HCT116 (cell line): ENCODE data around the gene ZFYVE1. TPM values are rescaled to one million over a fixed set of nuclear protein-coding genes. Genes with fewer than 3 reads are reported as not detected.
A peak's percentile ranks its signal among the peaks of the same experiment; 100 is the strongest.

Experiments used
- ATAC-seq: fragments of 200-7000 bp; cut with Tn5 transposase; 2 replicates; pipeline ENCODE4 v1.9.1; 2020; ENCODE audit warnings: mild to moderate bottlenecking, moderate library complexity
- BruUV-seq: library from RNA; stranded (reverse); fragments of 400-500 nt; replicated peaks from 2 replicates; lab custom pipeline; 2021; lab: Mats Ljungman, UMichigan
- CTCF ChIA-PET: fragments of 300-600 bp; sonication (Branson Sonifier 250); formaldehyde crosslinking; loops from one replicate; lab custom pipeline; 2021; ENCODE audit warnings: antibody characterized with exemption; lab: Charles Lee
- POLR2A ChIA-PET: fragments of 300-600, 350-600 bp; sonication (Branson Sonifier 250); formaldehyde crosslinking; loops from one replicate; lab custom pipeline; 2021; ENCODE audit warnings: antibody characterized with exemption; lab: Charles Lee
- RAD21 ChIA-PET, 2 experiments: fragments of 300-600 bp; sonication (Branson Sonifier 250); formaldehyde crosslinking; loops; one replicate each; lab custom pipeline; 2023; ENCODE audit warnings: low total read pairs in 2 of 2; ENCODE audit not compliant: uncharacterized antibody in 2 of 2, unreplicated experiment in 2 of 2, low non-redundant PET in 1 of 2; lab: Charles Lee
- DNase-seq: peaks from one replicate; pipeline ENCODE4 v3.0.0-alpha.2; 2010; ENCODE audit warnings: low read depth, low spot score
- H2AFZ ChIP-seq: fragments of 200-600 bp; shearing (Covaris generic), sonication (generic); 2 replicates; pipeline ENCODE4 v1.6.1; 2017; ENCODE audit warnings: low read depth, mixed run types, mixed read lengths, antibody characterized with exemption, low read length; ENCODE audit not compliant: poor library complexity, severe bottlenecking
- H3K27ac ChIP-seq: 2 replicates; pipeline ENCODE4 v1.5.1; 2012; ENCODE audit warnings: low read depth, low read length
- H3K27me3 ChIP-seq: fragments of 200-600 bp; sonication (generic); 2 replicates; pipeline ENCODE4 v1.6.1; 2016; ENCODE audit warnings: mixed run types, low read length, mixed read lengths; ENCODE audit not compliant: insufficient read depth
- H3K36me3 ChIP-seq, 2 experiments: fragments of 200-500 bp in 1 of 2; fragments of 200-600 bp in 1 of 2; sonication (Bioruptor generic) in 1 of 2; sonication (generic) in 1 of 2; 2 replicates each; pipeline versions ENCODE4 v1.5.1 to v1.6.1; 2014 to 2016; ENCODE audit warnings: low read length in 2 of 2, inconsistent platforms in 1 of 2, mixed read lengths in 1 of 2, mixed run types in 1 of 2; ENCODE audit not compliant: insufficient read depth in 2 of 2, control insufficient read depth in 1 of 2
- H3K4me1 ChIP-seq, 2 experiments: fragments of 200-600 bp in 1 of 2; sonication (generic) in 1 of 2; 2 replicates each; pipeline versions ENCODE4 v1.5.1 to v1.6.1; 2012 to 2017; ENCODE audit warnings: low read length in 2 of 2, inconsistent platforms in 1 of 2, mild to moderate bottlenecking in 1 of 2, mixed read lengths in 1 of 2, mixed run types in 1 of 2, moderate library complexity in 1 of 2; ENCODE audit not compliant: insufficient read depth in 2 of 2, control insufficient read depth in 1 of 2
- H3K4me2 ChIP-seq: fragments of 200-600 bp; sonication (generic); 2 replicates; pipeline ENCODE4 v1.6.1; 2017; ENCODE audit warnings: mixed run types, low read length, mixed read lengths
- H3K4me3 ChIP-seq, 2 experiments: fragments of 200-600 bp in 1 of 2; sonication (generic) in 1 of 2; replicated peaks in 1 of 2; 2 replicates each; pipeline ENCODE4 v1.5.1; 2011 to 2016; ENCODE audit warnings: low read length in 2 of 2, control low read depth in 1 of 2, low read depth in 1 of 2, mild to moderate bottlenecking in 1 of 2, mixed read lengths in 1 of 2, mixed run types in 1 of 2
- H3K79me2 ChIP-seq: fragments of 200-600 bp; sonication (generic); 2 replicates; pipeline ENCODE4 v1.6.1; 2017; ENCODE audit warnings: mild to moderate bottlenecking, mixed run types, low read length, moderate library complexity, mixed read lengths; ENCODE audit not compliant: insufficient read depth
- H3K9ac ChIP-seq: fragments of 200-600 bp; sonication (generic); 2 replicates; pipeline ENCODE4 v1.6.1; 2016; ENCODE audit warnings: low read length, mixed read lengths
- H3K9me2 ChIP-seq: fragments of 200-600 bp; sonication (generic), shearing (Covaris generic); 2 replicates; pipeline ENCODE4 v1.6.1; 2017; ENCODE audit warnings: mixed run types, mild to moderate bottlenecking, moderate library complexity; ENCODE audit not compliant: insufficient read depth
- H3K9me3 ChIP-seq, 2 experiments: fragments of 200-500 bp in 1 of 2; fragments of 200-600 bp in 1 of 2; sonication (Bioruptor generic) in 1 of 2; sonication (generic) in 1 of 2; 2 replicates each; pipeline ENCODE4 v1.6.1; 2014 to 2017; ENCODE audit warnings: low read length in 2 of 2, mixed read lengths in 2 of 2, inconsistent platforms in 1 of 2, low read depth in 1 of 2, mild to moderate bottlenecking in 1 of 2, mixed run types in 1 of 2, moderate library complexity in 1 of 2; ENCODE audit not compliant: control insufficient read depth in 1 of 2, insufficient read depth in 1 of 2
- H4K20me1 ChIP-seq: fragments of 200-600 bp; sonication (generic), shearing (Covaris generic); 2 replicates; pipeline ENCODE4 v1.6.1; 2017; ENCODE audit warnings: mixed run types, mild to moderate bottlenecking, moderate library complexity; ENCODE audit not compliant: insufficient read depth
- CTCF ChIP-seq, 3 experiments: fragments of 200-600 bp in 1 of 3; sonication (generic) in 1 of 3; IDR thresholded peaks in 2 of 3; conservative IDR thresholded peaks in 1 of 3; 2 replicates each; pipeline ENCODE4 v1.5.1; 2012 to 2017; ENCODE audit warnings: low read depth in 2 of 3, low read length in 2 of 3, antibody characterized with exemption in 1 of 3, borderline replicate concordance in 1 of 3, control low read depth in 1 of 3, mild to moderate bottlenecking in 1 of 3, mixed read lengths in 1 of 3, mixed run types in 1 of 3, moderate library complexity in 1 of 3; ENCODE audit not compliant: insufficient read depth in 1 of 3
- EZH2 ChIP-seq: fragments of 200-600 bp; sonication (generic); IDR thresholded peaks from 2 replicates; pipeline ENCODE4 v1.6.1; 2017; ENCODE audit warnings: antibody characterized with exemption, mixed run types
- EZH2phosphoT487 ChIP-seq: fragments of 200-600 bp; IDR thresholded peaks from 2 replicates; pipeline ENCODE4 v1.6.1; 2018; ENCODE audit warnings: antibody characterized with exemption, borderline replicate concordance
- FOSL1 ChIP-seq: IDR thresholded peaks from 2 replicates; pipeline ENCODE4 v1.6.1; 2012; ENCODE audit warnings: low read depth
- POLR2A ChIP-seq: IDR thresholded peaks from 2 replicates; pipeline ENCODE4 v1.7.0; 2011; ENCODE audit warnings: borderline replicate concordance; ENCODE audit not compliant: insufficient read depth, insufficient read length; ENCODE audit errors: extremely low read depth
- POLR2AphosphoS5 ChIP-seq: IDR thresholded peaks from 2 replicates; pipeline ENCODE4 v1.6.1; 2011; ENCODE audit warnings: mild to moderate bottlenecking, low read depth, low read length, moderate library complexity
- SRF ChIP-seq: IDR thresholded peaks from 2 replicates; pipeline ENCODE4 v1.6.1; 2012; ENCODE audit warnings: low read depth
- YY1 ChIP-seq: IDR thresholded peaks from 2 replicates; pipeline ENCODE4 v1.6.1; 2011; ENCODE audit warnings: low read length, low read depth, moderate library complexity, mild to moderate bottlenecking; ENCODE audit not compliant: insufficient replicate concordance; ENCODE audit errors: extremely low read depth
- ZBTB33 ChIP-seq: IDR thresholded peaks from 2 replicates; pipeline ENCODE4 v1.6.1; 2011; ENCODE audit warnings: mild to moderate bottlenecking, low read length, moderate library complexity; ENCODE audit not compliant: insufficient replicate concordance; ENCODE audit errors: extremely low read depth
- ZFX ChIP-seq: fragments of 450-650 bp; IDR thresholded peaks from 2 replicates; pipeline ENCODE4 v1.6.1; 2017
- intact Hi-C: fragments of 100-400 bp; cut with micrococcal nuclease; formaldehyde crosslinking; loops from 2 replicates; pipeline ENCODE4 v1.10.0; 2022
- total RNA-seq: library from RNA; stranded (reverse); gene quantifications from one replicate; pipeline ENCODE4 v1.2.1, GENCODE V29; 2021; ENCODE audit not compliant: unreplicated experiment
- TF ChIP-seq, protein P1 (sequence below): IDR thresholded peaks from 2 replicates; pipeline ENCODE4 v1.6.1; 2012; ENCODE audit warnings: low read depth
- TF ChIP-seq, protein P2 (sequence below): IDR thresholded peaks from 2 replicates; pipeline ENCODE4 v1.6.1; 2012

ZFYVE1 gene
- total RNA-seq, 1 experiment from 2014 or later, result 7.7 TPM

GRCh38 chr14:72996916-72997315 is 30.0 kb downstream of the ZFYVE1 start:
- Histone ChIP-seq H3K27me3 (no peaks in the 10 kb centered on the region), H3K9ac (no peak overlapping the region), H3K4me3 (no peak overlapping the region), H3K9me2 (no peaks in the 10 kb centered on the region), H3K79me2 (no peaks in the 10 kb centered on the region), H2AFZ (no peak overlapping the region), H4K20me1 (no peaks in the 10 kb centered on the region), H3K27ac (no peak overlapping the region), H3K36me3 (peaks cover 0 to 6% of the 10 kb centered on the region in 2 experiments; a peak in 2 of 4 replicates), H3K9me3 (no peaks in the 10 kb centered on the region), H3K4me2 (no peak overlapping the region), H3K4me1 (no peaks in the 10 kb centered on the region)
- ChIA-PET CTCF (no interaction called here), RAD21 (no interaction called here), POLR2A (no interaction called here)
- no peak for DNase-seq
- intact Hi-C loops, result no loop called here
- no peak for ATAC-seq
- BruUV-seq, result no TSS peak
- TF ChIP-seq POLR2A (no peak), POLR2AphosphoS5 (no peak)
- TF ChIP-seq, protein P1, sequence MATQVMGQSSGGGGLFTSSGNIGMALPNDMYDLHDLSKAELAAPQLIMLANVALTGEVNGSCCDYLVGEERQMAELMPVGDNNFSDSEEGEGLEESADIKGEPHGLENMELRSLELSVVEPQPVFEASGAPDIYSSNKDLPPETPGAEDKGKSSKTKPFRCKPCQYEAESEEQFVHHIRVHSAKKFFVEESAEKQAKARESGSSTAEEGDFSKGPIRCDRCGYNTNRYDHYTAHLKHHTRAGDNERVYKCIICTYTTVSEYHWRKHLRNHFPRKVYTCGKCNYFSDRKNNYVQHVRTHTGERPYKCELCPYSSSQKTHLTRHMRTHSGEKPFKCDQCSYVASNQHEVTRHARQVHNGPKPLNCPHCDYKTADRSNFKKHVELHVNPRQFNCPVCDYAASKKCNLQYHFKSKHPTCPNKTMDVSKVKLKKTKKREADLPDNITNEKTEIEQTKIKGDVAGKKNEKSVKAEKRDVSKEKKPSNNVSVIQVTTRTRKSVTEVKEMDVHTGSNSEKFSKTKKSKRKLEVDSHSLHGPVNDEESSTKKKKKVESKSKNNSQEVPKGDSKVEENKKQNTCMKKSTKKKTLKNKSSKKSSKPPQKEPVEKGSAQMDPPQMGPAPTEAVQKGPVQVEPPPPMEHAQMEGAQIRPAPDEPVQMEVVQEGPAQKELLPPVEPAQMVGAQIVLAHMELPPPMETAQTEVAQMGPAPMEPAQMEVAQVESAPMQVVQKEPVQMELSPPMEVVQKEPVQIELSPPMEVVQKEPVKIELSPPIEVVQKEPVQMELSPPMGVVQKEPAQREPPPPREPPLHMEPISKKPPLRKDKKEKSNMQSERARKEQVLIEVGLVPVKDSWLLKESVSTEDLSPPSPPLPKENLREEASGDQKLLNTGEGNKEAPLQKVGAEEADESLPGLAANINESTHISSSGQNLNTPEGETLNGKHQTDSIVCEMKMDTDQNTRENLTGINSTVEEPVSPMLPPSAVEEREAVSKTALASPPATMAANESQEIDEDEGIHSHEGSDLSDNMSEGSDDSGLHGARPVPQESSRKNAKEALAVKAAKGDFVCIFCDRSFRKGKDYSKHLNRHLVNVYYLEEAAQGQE, result peak; percentile 18; the same call in 1 of the 2 replicates

DNA sequence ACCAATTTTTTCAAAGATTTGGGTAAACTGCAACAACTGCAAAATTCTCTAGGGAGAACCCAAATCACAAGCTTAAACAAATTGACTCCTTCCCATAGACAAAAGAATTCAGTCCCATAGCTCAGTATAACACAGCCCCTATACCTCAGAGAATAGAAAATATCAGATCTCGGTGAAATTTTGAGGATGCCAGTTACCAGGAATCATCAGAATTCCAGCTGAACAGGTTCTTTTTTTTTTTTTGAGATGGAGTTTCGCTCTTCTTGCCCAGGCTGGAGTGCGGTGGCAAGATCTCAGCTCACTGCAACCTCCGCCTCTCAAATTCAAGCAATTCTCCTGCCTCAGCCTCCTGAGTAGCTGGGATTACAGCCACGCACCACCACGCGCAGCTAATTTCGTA is 36.7 kb downstream of the ZFYVE1 start:
- no peak overlapping the region for H2AFZ ChIP-seq
- H3K4me2 ChIP-seq, result no peak overlapping the region
- H3K9me3 ChIP-seq, result no peaks in the 10 kb centered on the region
- no peaks in the 10 kb centered on the region for H4K20me1 ChIP-seq
- no peaks in the 10 kb centered on the region for H3K27me3 ChIP-seq
- H3K9ac ChIP-seq, result no peak overlapping the region
- no peak for DNase-seq
- no peak overlapping the region for H3K27ac ChIP-seq
- BruUV-seq, result no TSS peak
- ChIA-PET POLR2A (no interaction called here), CTCF (interaction anchor here (1.0 kb wide), 1 partner anchor 42 kb away, joined by 4 read pairs; no protein-coding TSS in a partner anchor), RAD21 (no interaction called here)
- no peaks in the 10 kb centered on the region for H3K79me2 ChIP-seq
- no peaks in the 10 kb centered on the region for H3K4me1 ChIP-seq
- H3K4me3 ChIP-seq, result no peak overlapping the region
- H3K36me3 ChIP-seq, result peaks cover 0 to 6% of the 10 kb centered on the region in 2 experiments; a peak in 2 of 4 replicates
- H3K9me2 ChIP-seq, result no peaks in the 10 kb centered on the region
- intact Hi-C loops, result no loop called here
- ATAC-seq, result no peak
- TF ChIP-seq FOSL1 (no peak), POLR2A (no peak), EZH2 (no peak), CTCF (IDR thresholded peaks at IDR 0.05 in 2 of 3, conservative IDR thresholded peaks at IDR 0.05 in 1 of 3; ENCODE audit: borderline replicate concordance in 1 of 3, insufficient read depth in 1 of 3, low read depth in 2 of 3, low read length in 2 of 3) (no peak), ZBTB33 (no peak), YY1 (no peak), SRF (no peak), EZH2phosphoT487 (no peak), ZFX (no peak)
- TF ChIP-seq, protein P2, sequence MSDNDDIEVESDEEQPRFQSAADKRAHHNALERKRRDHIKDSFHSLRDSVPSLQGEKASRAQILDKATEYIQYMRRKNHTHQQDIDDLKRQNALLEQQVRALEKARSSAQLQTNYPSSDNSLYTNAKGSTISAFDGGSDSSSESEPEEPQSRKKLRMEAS, result no peak
